ENCODE data around the gene RGS12.
"Not testable (repeated sequence)": the region's sequence is repeated elsewhere in the genome, so short reads cannot be mapped to it uniquely, and the experiment has no call there.

The RGS12 gene

GRCh38 chr4:3299976-3300671 lies 7.3 kb downstream of the RGS12 start:
- no peak for DNase-seq

- DNase-seq: not testable (repeated sequence)
Observed at GRCh38 chr4:3300882-3301281, 8.1 kb downstream of the RGS12 start.

- DNase-seq: no peak
Observed at GRCh38 chr4:3301450-3302172, 8.8 kb downstream of the RGS12 start.

- DNase-seq: no peak
Observed at GRCh38 chr4:3302173-3302785, 9.5 kb downstream of the RGS12 start.

- DNase-seq: no peak
Observed at GRCh38 chr4:3302786-3303564, 10.2 kb downstream of the RGS12 start.

- no peak for DNase-seq
Observed at GRCh38 chr4:3303565-3303824, 10.7 kb downstream of the RGS12 start.

GRCh38 chr4:3303923-3304710 lies 11.3 kb downstream of the RGS12 start:
- DNase-seq: no peak

GRCh38 chr4:3304831-3305609 lies 12.2 kb downstream of the RGS12 start:
- no peak for DNase-seq

GRCh38 chr4:3305610-3306371 lies 13.0 kb downstream of the RGS12 start:
- DNase-seq: no peak

- DNase-seq: no peak
Observed at GRCh38 chr4:3306450-3306849, 13.6 kb downstream of the RGS12 start.

- no peak for DNase-seq
Observed at GRCh38 chr4:3307060-3307459, 14.2 kb downstream of the RGS12 start.

GRCh38 chr4:3307486-3307885 lies 14.7 kb downstream of the RGS12 start:
- DNase-seq: no peak

GRCh38 chr4:3307891-3308575 lies 15.2 kb downstream of the RGS12 start:
- no peak for DNase-seq

- DNase-seq: no peak
Observed at GRCh38 chr4:3308691-3309090, 15.9 kb downstream of the RGS12 start.

GRCh38 chr4:3310301-3311094 lies 17.7 kb downstream of the RGS12 start:
- no peak for DNase-seq

- DNase-seq: no peak
Observed at GRCh38 chr4:3311095-3311372, 18.2 kb downstream of the RGS12 start.

- DNase-seq: no peak
Observed at GRCh38 chr4:3311489-3312171, 18.8 kb downstream of the RGS12 start.

- DNase-seq: no peak
Observed at GRCh38 chr4:3312362-3312761, 19.5 kb downstream of the RGS12 start.

- DNase-seq: no peak
Observed at GRCh38 chr4:3313139-3313538, 20.3 kb downstream of the RGS12 start.
